GM12874 (cell line): ENCODE measurements around the gene BLNK.

Experiments used
- CTCF ChIP-seq: IDR thresholded peaks from 2 replicates; pipeline ENCODE4 v1.5.1; 2011; ENCODE audit warnings: low read depth, mild to moderate bottlenecking, control low read depth, low read length, moderate library complexity; ENCODE audit not compliant: insufficient read depth

The BLNK gene

GRCh38 chr10:96309628-96310320, 38.4 kb upstream of the BLNK start:
- TF ChIP-seq CTCF, result no peak

GRCh38 chr10:96306516-96306915, 35.1 kb upstream of the BLNK start:
- TF ChIP-seq CTCF, result no peak

- TF ChIP-seq CTCF, result no peak
Observed at GRCh38 chr10:96305019-96305418, 33.6 kb upstream of the BLNK start.

- no peak for TF ChIP-seq CTCF
Observed at GRCh38 chr10:96304230-96304629, 32.9 kb upstream of the BLNK start, which contains the start of gene DNTT. TSS of gene DNTT (plus strand) at chr10:96304434. CDS start at chr10:96304498, 64 bp downstream.

GRCh38 chr10:96301616-96302015, 30.2 kb upstream of the BLNK start:
- TF ChIP-seq CTCF, result no peak

- no peak for TF ChIP-seq CTCF
Observed at GRCh38 chr10:96299383-96299782, 28.0 kb upstream of the BLNK start.

- TF ChIP-seq CTCF, result no peak
Observed at GRCh38 chr10:96298362-96298761, 27.0 kb upstream of the BLNK start.
